ENCODE measurements around the gene FZR1. TPM values are rescaled to one million over a fixed set of nuclear protein-coding genes. Genes with fewer than 3 reads are reported as not detected.
A peak's percentile ranks its signal among the peaks of the same experiment; 100 is the strongest.

Gene FZR1
- polyA plus RNA-seq, 2 of the 4 experiments (the other 2 are of a cell fraction), result 13.9 to 18.1 TPM

DNA sequence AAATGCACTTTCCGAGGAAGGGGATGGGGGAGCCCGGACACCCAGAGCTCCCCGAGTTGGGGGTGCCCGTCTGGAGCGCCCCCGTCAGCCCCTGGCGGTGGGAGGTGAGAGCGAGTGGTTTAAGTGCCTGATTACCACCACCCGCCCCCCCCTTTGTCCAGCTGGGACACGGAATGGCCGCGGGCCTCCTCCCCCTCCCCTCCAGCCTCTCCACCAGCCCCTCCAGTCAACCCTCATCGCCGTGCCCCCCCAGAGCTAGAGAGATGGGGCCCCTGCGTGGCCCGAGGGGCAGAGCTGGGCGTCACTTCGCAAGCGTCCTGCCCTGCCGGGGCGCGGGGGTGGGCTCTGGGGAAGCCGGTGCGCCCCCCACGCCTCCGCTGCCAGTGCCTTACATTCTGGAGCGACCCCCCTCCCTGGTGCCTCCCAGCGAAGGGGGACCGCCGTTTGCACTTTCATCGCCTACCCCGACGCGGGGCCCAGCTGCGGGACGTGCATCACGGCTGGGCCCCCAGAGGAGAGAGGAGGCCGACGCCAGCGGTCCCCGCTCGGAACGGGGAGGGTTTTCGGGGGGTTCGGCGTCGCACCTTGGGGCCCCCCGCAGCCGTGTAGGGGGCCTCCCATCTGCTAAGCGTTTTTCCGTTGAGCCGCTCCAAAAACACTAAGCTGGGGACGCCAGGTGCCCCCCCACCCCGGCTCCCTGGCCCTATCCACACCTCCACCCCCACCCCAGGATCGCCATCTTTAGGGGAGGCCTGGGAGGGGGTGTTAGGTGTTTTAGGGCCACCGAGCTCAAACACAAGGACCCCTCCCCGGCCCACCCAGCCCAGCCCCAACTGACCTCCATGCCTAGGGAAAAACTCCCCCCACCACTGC lies 42.2 kb upstream of the FZR1 start:
- TF ChIP-seq RNF2 (IDR thresholded peaks at IDR 0.05; ENCODE audit: borderline replicate concordance, low read depth) (no peak), CBX2 (IDR thresholded peaks at IDR 0.05; ENCODE audit: borderline replicate concordance, low read depth) (no peak), CBX8 (IDR thresholded peaks at IDR 0.05) (no peak), EHMT2 (IDR thresholded peaks at IDR 0.05; ENCODE audit: low read depth) (no peak), HEYL (CRISPR knock-in tag; IDR thresholded peaks at IDR 0.05) (no peak), NFE2L2 (conservative IDR thresholded peaks at IDR 0.05; ENCODE audit: low read length) (no peak), SREBF2 (IDR thresholded peaks at IDR 0.05) (no peak), RARB (CRISPR knock-in tag; IDR thresholded peaks at IDR 0.05) (no peak), HOXB13 (CRISPR knock-in tag; IDR thresholded peaks at IDR 0.05; ENCODE audit: low read depth) (no peak), FOSL2 (IDR thresholded peaks at IDR 0.05) (no peak), FOSL2 (CRISPR knock-in tag; IDR thresholded peaks at IDR 0.05) (no peak)
- TF ChIP-seq, protein P1, sequence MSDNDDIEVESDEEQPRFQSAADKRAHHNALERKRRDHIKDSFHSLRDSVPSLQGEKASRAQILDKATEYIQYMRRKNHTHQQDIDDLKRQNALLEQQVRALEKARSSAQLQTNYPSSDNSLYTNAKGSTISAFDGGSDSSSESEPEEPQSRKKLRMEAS (IDR thresholded peaks at IDR 0.05), result no peak
- ATAC-seq (no peak), FAIRE-seq (no peak), DNase-seq (ENCODE audit: low read depth in 1 of 2, low spot score in 1 of 2) (no peak)
- peaks cover 10% of the 10 kb centered on the region; the same call in 1 of the 3 replicates for H3K9me3 ChIP-seq
- WGBS (ENCODE audit: missing lambda C conversion rate), result 91% methylated on average over 34 of the region's 57 CpGs
- H3K4me3 ChIP-seq, result no peak overlapping the region
- H3K4me2 ChIP-seq, result no peak overlapping the region
- CTCF ChIA-PET, result interaction anchor here (1.4 to 2.1 kb wide), 2 partner anchors 9 to 159 kb away, joined by 4 to 12 read pairs; no protein-coding TSS in a partner anchor
- peak overlapping the region in 1 of 2 experiments; percentile 73; a peak in 3 of 6 replicates for H3K27ac ChIP-seq
- H3K4me1 ChIP-seq, result peaks cover 31% of the 10 kb centered on the region
- POLR2A ChIA-PET, result interaction anchor here (1.2 kb wide), 1 partner anchor 26 kb away, joined by 4 read pairs; no protein-coding TSS in a partner anchor

DNA sequence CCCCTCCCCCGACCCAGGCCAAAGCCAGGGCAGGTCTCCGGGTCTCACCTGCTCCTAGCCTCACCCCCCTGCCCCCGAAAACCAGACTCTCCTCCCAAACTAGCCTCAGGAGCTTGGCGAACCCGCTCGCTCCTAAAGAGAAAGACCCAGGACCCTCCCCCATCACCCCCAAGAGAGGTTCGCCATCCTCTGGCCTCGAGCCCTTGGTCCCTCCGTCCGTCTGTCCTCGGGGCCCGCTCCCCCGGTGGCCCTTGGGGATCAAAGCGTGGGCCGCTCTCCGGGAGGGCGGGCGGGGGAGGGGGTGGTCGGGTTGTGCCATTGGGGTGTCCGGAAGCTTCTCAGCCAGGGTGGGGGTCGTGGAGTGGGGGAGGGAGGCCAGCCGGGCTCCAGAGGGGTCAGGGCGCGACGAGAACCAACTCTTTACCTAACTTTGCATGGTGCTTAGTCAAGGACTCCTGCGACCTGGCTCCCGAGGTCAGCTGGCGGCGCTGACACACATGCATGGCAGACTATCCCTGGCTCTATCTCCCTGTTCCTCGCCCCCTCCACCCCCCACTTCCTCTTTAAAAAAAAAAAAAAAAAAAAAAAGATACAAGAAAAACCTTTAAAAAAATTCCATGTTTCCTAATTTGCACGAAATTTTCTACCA lies 41.4 kb upstream of the FZR1 start:
- POLR2A ChIA-PET, result interaction anchor here (1.2 kb wide), 1 partner anchor 25 kb away, joined by 4 read pairs; no protein-coding TSS in a partner anchor
- Histone ChIP-seq H3K9me3 (peaks cover 10% of the 10 kb centered on the region; the same call in 1 of the 3 replicates), H3K4me3 (no peak overlapping the region), H3K27ac (peak overlapping the region in 1 of 2 experiments; percentile 73; a peak in 4 of 6 replicates), H3K4me2 (no peak overlapping the region), H3K4me1 (peaks cover 24% of the 10 kb centered on the region)
- no peak for TF ChIP-seq MYC (IDR thresholded peaks at IDR 0.05; ENCODE audit: borderline replicate concordance, low read length)
- no peak for TF ChIP-seq CBX8 (IDR thresholded peaks at IDR 0.05)
- TF ChIP-seq FOXS1 (CRISPR knock-in tag; IDR thresholded peaks at IDR 0.05), result no peak
- no peak for TF ChIP-seq RARB (CRISPR knock-in tag; IDR thresholded peaks at IDR 0.05)
- no peak for TF ChIP-seq NFE2L2 (conservative IDR thresholded peaks at IDR 0.05; ENCODE audit: low read length)
- TF ChIP-seq KDM1A (IDR thresholded peaks at IDR 0.05; ENCODE audit: low read depth), result no peak
- TF ChIP-seq, protein P2, sequence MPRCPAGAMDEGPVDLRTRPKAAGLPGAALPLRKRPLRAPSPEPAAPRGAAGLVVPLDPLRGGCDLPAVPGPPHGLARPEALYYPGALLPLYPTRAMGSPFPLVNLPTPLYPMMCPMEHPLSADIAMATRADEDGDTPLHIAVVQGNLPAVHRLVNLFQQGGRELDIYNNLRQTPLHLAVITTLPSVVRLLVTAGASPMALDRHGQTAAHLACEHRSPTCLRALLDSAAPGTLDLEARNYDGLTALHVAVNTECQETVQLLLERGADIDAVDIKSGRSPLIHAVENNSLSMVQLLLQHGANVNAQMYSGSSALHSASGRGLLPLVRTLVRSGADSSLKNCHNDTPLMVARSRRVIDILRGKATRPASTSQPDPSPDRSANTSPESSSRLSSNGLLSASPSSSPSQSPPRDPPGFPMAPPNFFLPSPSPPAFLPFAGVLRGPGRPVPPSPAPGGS (IDR thresholded peaks at IDR 0.05), result no peak
- TF ChIP-seq ZSCAN20 (CRISPR knock-in tag; IDR thresholded peaks at IDR 0.05), result no peak
- TF ChIP-seq GATA3 (IDR thresholded peaks at IDR 0.05; ENCODE audit: borderline replicate concordance), result no peak
- no peak for TF ChIP-seq HEYL (CRISPR knock-in tag; IDR thresholded peaks at IDR 0.05)
- no peak for TF ChIP-seq CHD4 (IDR thresholded peaks at IDR 0.05; ENCODE audit: borderline replicate concordance)
- TF ChIP-seq, protein P3, sequence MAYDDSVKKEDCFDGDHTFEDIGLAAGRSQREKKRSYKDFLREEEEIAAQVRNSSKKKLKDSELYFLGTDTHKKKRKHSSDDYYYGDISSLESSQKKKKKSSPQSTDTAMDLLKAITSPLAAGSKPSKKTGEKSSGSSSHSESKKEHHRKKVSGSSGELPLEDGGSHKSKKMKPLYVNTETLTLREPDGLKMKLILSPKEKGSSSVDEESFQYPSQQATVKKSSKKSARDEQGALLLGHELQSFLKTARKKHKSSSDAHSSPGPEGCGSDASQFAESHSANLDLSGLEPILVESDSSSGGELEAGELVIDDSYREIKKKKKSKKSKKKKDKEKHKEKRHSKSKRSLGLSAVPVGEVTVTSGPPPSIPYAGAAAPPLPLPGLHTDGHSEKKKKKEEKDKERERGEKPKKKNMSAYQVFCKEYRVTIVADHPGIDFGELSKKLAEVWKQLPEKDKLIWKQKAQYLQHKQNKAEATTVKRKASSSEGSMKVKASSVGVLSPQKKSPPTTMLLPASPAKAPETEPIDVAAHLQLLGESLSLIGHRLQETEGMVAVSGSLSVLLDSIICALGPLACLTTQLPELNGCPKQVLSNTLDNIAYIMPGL (CRISPR knock-in tag; IDR thresholded peaks at IDR 0.05; ENCODE audit: borderline replicate concordance), result no peak
- TF ChIP-seq, protein P4, sequence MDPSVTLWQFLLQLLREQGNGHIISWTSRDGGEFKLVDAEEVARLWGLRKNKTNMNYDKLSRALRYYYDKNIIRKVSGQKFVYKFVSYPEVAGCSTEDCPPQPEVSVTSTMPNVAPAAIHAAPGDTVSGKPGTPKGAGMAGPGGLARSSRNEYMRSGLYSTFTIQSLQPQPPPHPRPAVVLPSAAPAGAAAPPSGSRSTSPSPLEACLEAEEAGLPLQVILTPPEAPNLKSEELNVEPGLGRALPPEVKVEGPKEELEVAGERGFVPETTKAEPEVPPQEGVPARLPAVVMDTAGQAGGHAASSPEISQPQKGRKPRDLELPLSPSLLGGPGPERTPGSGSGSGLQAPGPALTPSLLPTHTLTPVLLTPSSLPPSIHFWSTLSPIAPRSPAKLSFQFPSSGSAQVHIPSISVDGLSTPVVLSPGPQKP (IDR thresholded peaks at IDR 0.05; ENCODE audit: low read depth, low read length), result no peak
- no peak for TF ChIP-seq RFX5 (IDR thresholded peaks at IDR 0.05)
- TF ChIP-seq, protein P1 (IDR thresholded peaks at IDR 0.05), result no peak
- FAIRE-seq (no peak), ATAC-seq (no peak), DNase-seq (ENCODE audit: low read depth in 1 of 2, low spot score in 1 of 2) (peak in 1 of 2 experiments; percentile 42)
- 89% methylated on average over 11 of the region's 31 CpGs for WGBS (ENCODE audit: missing lambda C conversion rate)
- CTCF ChIA-PET, result interaction anchor here (1.4 to 2.1 kb wide), 2 partner anchors 8 to 160 kb away, joined by 4 to 12 read pairs; no protein-coding TSS in a partner anchor

All from A549 (cell line).